Gastrocnemius medialis (tissue), 4 donors: ENCODE data around the gene SALL2. TPM values are rescaled to one million over a fixed set of nuclear protein-coding genes. Genes with fewer than 3 reads are reported as not detected.

Experiments
- ATAC-seq, 2 donors: fragments of 150-250 bp; one replicate each; pipeline ENCODE4 v1.9.1; 2016
- DNase-seq, 2 donors: peaks; one replicate each; pipeline ENCODE4 v3.0.0-alpha.2; 2019
- H3K27ac ChIP-seq, 4 donors: fragments of 200-600 bp; sonication (generic); 1 replicate in 1 of 4; 2 replicates in 3 of 4; pipeline ENCODE4 v1.5.1; 2016 to 2018; ENCODE audit warnings: mild to moderate bottlenecking in 2 of 4, moderate library complexity in 1 of 4
- H3K27me3 ChIP-seq, 3 donors: fragments of 200-600 bp; sonication (generic) in 2 of 3; 1 replicate in 1 of 3; 2 replicates in 2 of 3; pipeline versions ENCODE4 v1.5.1 to v1.6.0; 2016 to 2019; ENCODE audit warnings: mild to moderate bottlenecking in 1 of 3, moderate library complexity in 1 of 3
- H3K36me3 ChIP-seq, 2 donors: fragments of 200-600 bp; sonication (generic) in 1 of 2; one replicate each; pipeline ENCODE4 v1.5.1; 2017 to 2018
- H3K4me1 ChIP-seq, 2 donors: fragments of 200-600 bp; sonication (generic) in 1 of 2; one replicate each; pipeline ENCODE4 v1.5.1; 2016 to 2017; ENCODE audit warnings: mild to moderate bottlenecking in 2 of 2
- H3K4me3 ChIP-seq, 4 donors: fragments of 200-600 bp; sonication (generic) in 3 of 4; 1 replicate in 1 of 4; 2 replicates in 3 of 4; pipeline ENCODE4 v1.5.1; 2016 to 2019; ENCODE audit warnings: mild to moderate bottlenecking in 2 of 4
- H3K9me3 ChIP-seq, 3 donors: fragments of 200-600 bp; sonication (generic) in 2 of 3; 1 replicate in 1 of 3; 2 replicates in 2 of 3; pipeline ENCODE4 v1.5.1; 2016 to 2019
- CTCF ChIP-seq, 5 experiments: fragments of 450-650 bp in 3 of 5; fragments of 200-600 bp in 2 of 5; sonication (generic) in 2 of 5; IDR thresholded peaks in 4 of 5; conservative IDR thresholded peaks in 1 of 5; 1 replicate in 4 of 5; 2 replicates in 1 of 5; pipeline ENCODE4 v1.5.1; 2016 to 2019; ENCODE audit warnings: antibody characterized with exemption in 5 of 5, mild to moderate bottlenecking in 3 of 5, moderate library complexity in 3 of 5
- POLR2A ChIP-seq, 2 donors: fragments of 450-650 bp; IDR thresholded peaks; one replicate each; pipeline ENCODE4 v1.6.1; 2017; ENCODE audit warnings: antibody characterized with exemption in 2 of 2, mild to moderate bottlenecking in 2 of 2, moderate library complexity in 2 of 2
- in situ Hi-C, 4 donors: fragments of 200-750 bp; cut with MboI; loops; one replicate each; pipeline versions ENCODE4 v1.15.0 to v1.8.0; 2017; ENCODE audit warnings: low sequenced_read_pairs in 4 of 4
- intact Hi-C: fragments of 100-400 bp; cut with DNase I; formaldehyde crosslinking; loops from one replicate; pipeline ENCODE4 v1.15.1; 2023; ENCODE audit warnings: low total_unique reads
- total RNA-seq, 4 donors: library from RNA; depleted of rRNA; stranded (reverse); fragments of >200 nt; gene quantifications; one replicate each; pipeline versions ENCODE4 v1.1.0 to v1.2.3, GENCODE V29; 2016

SALL2 gene
- total RNA-seq, 4 donors from 2014 or later, result 0.80 to 2.0 (median 1.1) TPM

GRCh38 chr14:21509432-21510143 lies 16.6 kb downstream of the SALL2 start:
- in situ Hi-C loops (no loop called here), intact Hi-C loops (loop anchor here (2.0 to 10.0 kb wide), 3 partner anchors 48 to 245 kb away; partner anchors contain the start of genes HNRNPC and SUPT16H)
- H3K4me1 ChIP-seq, result peaks cover 16 to 17% of the 10 kb centered on the region in 2 donors
- peak overlapping the region in 3 of 4 donors; percentile 89 to 92 (median 90) for H3K27ac ChIP-seq
- no peaks in the 10 kb centered on the region for H3K9me3 ChIP-seq
- TF ChIP-seq POLR2A (IDR thresholded peaks at IDR 0.05) (no peak), CTCF (IDR thresholded peaks at IDR 0.05 in 4 of 5, conservative IDR thresholded peaks at IDR 0.05 in 1 of 5) (no peak)
- no peaks in the 10 kb centered on the region for H3K27me3 ChIP-seq
- ATAC-seq (no peak), DNase-seq (no peak)
- peaks cover 0 to 15% of the 10 kb centered on the region in 2 donors for H3K36me3 ChIP-seq
- H3K4me3 ChIP-seq, result peak overlapping the region; percentile 73 to 96 (median 87)

- in situ Hi-C loops, result no loop called here
- intact Hi-C loops, result no loop called here
- no peak overlapping the region for H3K4me3 ChIP-seq
- no peak overlapping the region for H3K27ac ChIP-seq
- H3K27me3 ChIP-seq, result no peaks in the 10 kb centered on the region
- H3K9me3 ChIP-seq, result no peaks in the 10 kb centered on the region
- peaks cover 16 to 17% of the 10 kb centered on the region in 2 donors for H3K4me1 ChIP-seq
- DNase-seq (no peak), ATAC-seq (no peak)
- peaks cover 0 to 36% of the 10 kb centered on the region in 2 donors for H3K36me3 ChIP-seq
- TF ChIP-seq POLR2A (IDR thresholded peaks at IDR 0.05) (no peak), CTCF (IDR thresholded peaks at IDR 0.05 in 4 of 5, conservative IDR thresholded peaks at IDR 0.05 in 1 of 5) (no peak)
Observed at GRCh38 chr14:21506557-21506956, 19.6 kb downstream of the SALL2 start.

- Histone ChIP-seq H3K9me3 (no peaks in the 10 kb centered on the region), H3K27me3 (no peaks in the 10 kb centered on the region), H3K27ac (no peak overlapping the region), H3K4me1 (peaks cover 11 to 12% of the 10 kb centered on the region in 2 donors), H3K36me3 (peaks cover 0 to 50% of the 10 kb centered on the region in 2 donors), H3K4me3 (no peak overlapping the region)
- intact Hi-C loops (no loop called here), in situ Hi-C loops (no loop called here)
- no peak for TF ChIP-seq CTCF (IDR thresholded peaks at IDR 0.05 in 4 of 5, conservative IDR thresholded peaks at IDR 0.05 in 1 of 5)
- no peak for TF ChIP-seq POLR2A (IDR thresholded peaks at IDR 0.05)
- DNase-seq (no peak), ATAC-seq (no peak)
Observed at GRCh38 chr14:21505012-21505553, 21.1 kb downstream of the SALL2 start.

- Histone ChIP-seq H3K9me3 (no peaks in the 10 kb centered on the region), H3K27ac (no peak overlapping the region), H3K4me1 (no peaks in the 10 kb centered on the region), H3K36me3 (peaks cover 0 to 65% of the 10 kb centered on the region in 2 donors), H3K27me3 (no peaks in the 10 kb centered on the region), H3K4me3 (no peak overlapping the region)
- no peak for DNase-seq
- intact Hi-C loops (no loop called here), in situ Hi-C loops (loop anchor here in 1 of 4 donors (5.0 kb wide), 1 partner anchor 54 kb away; no protein-coding TSS in a partner anchor)
- TF ChIP-seq CTCF (IDR thresholded peaks at IDR 0.05 in 4 of 5, conservative IDR thresholded peaks at IDR 0.05 in 1 of 5) (no peak), POLR2A (IDR thresholded peaks at IDR 0.05) (no peak)
- ATAC-seq, result no peak
Observed at GRCh38 chr14:21503376-21503775, 22.8 kb downstream of the SALL2 start.
